Psoas muscle (tissue), 8 donors: ENCODE data around the gene SI. TPM values are rescaled to one million over a fixed set of nuclear protein-coding genes. Genes with fewer than 3 reads are reported as not detected.

Source experiments
- ATAC-seq, 4 donors: fragments of 200-7000 bp; cut with Tn5 transposase; one replicate each; pipeline ENCODE4 v1.9.1; 2020; ENCODE audit warnings: moderate library complexity in 3 of 4, mild to moderate bottlenecking in 2 of 4
- DNase-seq, 2 donors: peaks; one replicate each; pipeline ENCODE4 v3.0.0-alpha.2; 2020
- H3K27ac ChIP-seq: fragments of 200-600 bp; one replicate; pipeline ENCODE4 v1.8.0; 2022
- H3K27me3 ChIP-seq, 3 donors: fragments of 200-600 bp in 1 of 3; one replicate each; pipeline versions ENCODE4 v1.6.1 to v1.8.0; 2013 to 2022; ENCODE audit warnings: low read length in 2 of 3, mild to moderate bottlenecking in 2 of 3, moderate library complexity in 1 of 3; ENCODE audit not compliant: insufficient read depth in 3 of 3
- H3K36me3 ChIP-seq, 2 donors: fragments of 200-600 bp in 1 of 2; one replicate each; pipeline versions ENCODE4 v1.6.1 to v1.8.0; 2013 to 2022; ENCODE audit warnings: low read depth in 1 of 2, mild to moderate bottlenecking in 1 of 2, moderate library complexity in 1 of 2; ENCODE audit not compliant: insufficient read depth in 1 of 2
- H3K4me1 ChIP-seq: fragments of 200-600 bp; one replicate; pipeline ENCODE4 v1.8.0; 2022
- H3K4me3 ChIP-seq: fragments of 200-600 bp; one replicate; pipeline ENCODE4 v1.8.0; 2022; ENCODE audit warnings: mild to moderate bottlenecking
- H3K9me3 ChIP-seq: fragments of 200-600 bp; one replicate; pipeline ENCODE4 v1.8.0; 2022
- WGBS, 3 donors: extraction: QIAGEN DNeasy Blood & Tissue Kit; methylation state at CpG; one replicate each; pipeline versions ENCODE4 v1.1.6 to v1.1.7; 2013; 5-methylcytosine and 5-hydroxymethylcytosine counted together
- intact Hi-C, 2 donors: fragments of 100-400 bp; cut with DNase I; formaldehyde crosslinking; loops; one replicate each; pipeline versions ENCODE4 v1.11.0 to v1.14.2; 2022
- long read RNA-seq, 2 donors: library from polyadenylated mRNA; unstranded; transcript quantifications; one replicate each; pipeline ENCODE4 v2.0.0, GENCODE V29; 2021
- polyA plus RNA-seq, 3 donors: library from polyadenylated mRNA; stranded (reverse); fragments of 200-250 nt; gene quantifications; one replicate each; pipeline ENCODE4 v1.2.3, GENCODE V29; 2013
- total RNA-seq, 4 donors: library from RNA; stranded (reverse); fragmentation: NEBNext Ultra II Directional in 2 of 4; extraction: Animal tissue kit (Norgen Biotek cat#: 25700) in 2 of 4; gene quantifications; one replicate each; pipeline versions ENCODE4 v1.2.1 to v1.2.4, GENCODE V29; 2021 to 2023
- TF ChIP-seq, protein P1 (sequence below): fragments of 200-600 bp; IDR thresholded peaks from one replicate; pipeline ENCODE4 v1.8.0; 2022; ENCODE audit warnings: antibody characterized with exemption
- donor health status: healthy with polysubstance abuse.
- donor health status: DM: no; HTN: no; CAD: no; lungs with moderate emphysema.
- donor health status: Bipolar disorder and iron deficiency.
- donor health status: healthy.
- donor health status: DM: yes; HTN: yes; CAD: no.
- donor health status: DM: no; HTN: no; CAD: no.
- donor health status: DM: no; HTN: no; CAD: no.
- donor health status: DM: yes; HTN: yes; CAD: no.

SI gene
- total RNA-seq (not detected), polyA plus RNA-seq (under 1 TPM in 2 of 3 donors, not detected in 1; 0.01 to 0.27 TPM)
- long read RNA-seq, donor 1 = 0 reads
- long read RNA-seq, donor 2 = 0 reads

DNA sequence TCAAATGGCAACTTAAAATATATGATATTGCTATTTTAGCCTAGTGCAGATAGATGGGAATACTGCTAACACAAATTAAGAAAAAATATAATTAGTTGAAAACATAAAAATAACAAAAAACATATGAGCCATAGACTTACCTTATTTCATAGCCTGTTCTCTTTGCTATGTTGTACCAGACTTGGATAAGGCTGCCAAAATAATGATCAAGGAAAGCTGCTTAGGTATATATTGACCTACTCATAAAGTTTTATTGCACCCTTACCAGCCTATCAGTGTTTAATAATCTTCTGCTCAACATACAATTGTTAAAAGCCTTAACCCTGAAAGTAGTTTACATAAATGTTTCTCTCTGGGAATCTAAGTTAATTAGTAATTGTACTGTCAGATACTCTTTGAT is at the start of gene SI:
Gene SI (minus strand): TSS at position 204 of the 400 bp plus-strand sequence. CDS start 2,484 bp downstream, outside the sequence.
- ATAC-seq (no peak), DNase-seq (no peak)
- Histone ChIP-seq H3K27me3 (no peaks in the 10 kb centered on the region), H3K4me1 (no peaks in the 10 kb centered on the region), H3K4me3 (no peak within 1 kb of the TSS), H3K36me3 (no peaks in the 10 kb centered on the region), H3K9me3 (no peaks in the 10 kb centered on the region), H3K27ac (no peak within 1 kb of the TSS)
- intact Hi-C loops = no loop called here
- TF ChIP-seq, protein P1, sequence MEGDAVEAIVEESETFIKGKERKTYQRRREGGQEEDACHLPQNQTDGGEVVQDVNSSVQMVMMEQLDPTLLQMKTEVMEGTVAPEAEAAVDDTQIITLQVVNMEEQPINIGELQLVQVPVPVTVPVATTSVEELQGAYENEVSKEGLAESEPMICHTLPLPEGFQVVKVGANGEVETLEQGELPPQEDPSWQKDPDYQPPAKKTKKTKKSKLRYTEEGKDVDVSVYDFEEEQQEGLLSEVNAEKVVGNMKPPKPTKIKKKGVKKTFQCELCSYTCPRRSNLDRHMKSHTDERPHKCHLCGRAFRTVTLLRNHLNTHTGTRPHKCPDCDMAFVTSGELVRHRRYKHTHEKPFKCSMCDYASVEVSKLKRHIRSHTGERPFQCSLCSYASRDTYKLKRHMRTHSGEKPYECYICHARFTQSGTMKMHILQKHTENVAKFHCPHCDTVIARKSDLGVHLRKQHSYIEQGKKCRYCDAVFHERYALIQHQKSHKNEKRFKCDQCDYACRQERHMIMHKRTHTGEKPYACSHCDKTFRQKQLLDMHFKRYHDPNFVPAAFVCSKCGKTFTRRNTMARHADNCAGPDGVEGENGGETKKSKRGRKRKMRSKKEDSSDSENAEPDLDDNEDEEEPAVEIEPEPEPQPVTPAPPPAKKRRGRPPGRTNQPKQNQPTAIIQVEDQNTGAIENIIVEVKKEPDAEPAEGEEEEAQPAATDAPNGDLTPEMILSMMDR = no peak

DNA sequence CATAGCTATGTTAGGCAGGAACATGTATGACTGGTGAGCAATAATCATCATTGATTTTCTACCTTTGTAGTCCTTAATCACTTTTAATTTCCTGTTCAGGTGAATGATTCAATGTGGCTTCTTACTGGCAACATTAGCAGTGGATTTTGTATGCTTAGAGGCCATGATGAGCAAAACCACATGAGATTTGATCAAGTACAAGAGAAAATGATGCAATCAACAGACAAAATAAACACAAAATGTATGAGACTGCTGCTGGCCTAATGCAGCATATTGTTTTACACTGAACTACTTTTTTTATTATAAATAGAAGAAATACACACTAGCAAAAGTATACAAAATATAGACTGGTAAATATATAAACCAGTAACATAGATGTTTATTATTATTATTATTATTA is 47.5 kb upstream of the SI start:
- H3K27ac ChIP-seq = no peak overlapping the region
- DNase-seq = no peak
- no peaks in the 10 kb centered on the region for H3K9me3 ChIP-seq
- H3K4me3 ChIP-seq = no peak overlapping the region
- no peaks in the 10 kb centered on the region for H3K36me3 ChIP-seq
- H3K27me3 ChIP-seq = no peaks in the 10 kb centered on the region
- TF ChIP-seq, protein P1 = no peak
- ATAC-seq = no peak
- intact Hi-C loops = no loop called here
- H3K4me1 ChIP-seq = no peaks in the 10 kb centered on the region

DNA sequence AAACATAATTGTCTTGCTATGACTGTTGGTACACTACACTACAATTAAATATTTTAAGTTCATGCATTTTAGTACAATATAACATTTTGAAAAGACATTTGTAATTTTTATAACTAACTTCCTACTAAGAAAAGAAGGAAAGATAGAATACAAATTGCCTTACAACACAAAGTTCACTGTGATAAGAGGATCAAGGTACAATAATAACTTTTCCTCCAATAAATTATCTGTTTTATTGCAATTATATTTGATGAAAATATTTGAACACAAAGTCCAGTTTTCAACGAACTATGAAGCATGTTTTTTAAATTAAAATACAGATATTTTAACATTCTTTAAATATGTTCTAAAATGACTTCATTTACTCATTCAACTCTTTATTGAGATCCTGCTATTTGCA is 33.1 kb upstream of the SI start:
- TF ChIP-seq, protein P1 = no peak
- intact Hi-C loops = no loop called here
- Histone ChIP-seq H3K27me3 (no peaks in the 10 kb centered on the region), H3K36me3 (no peaks in the 10 kb centered on the region), H3K4me3 (no peak overlapping the region), H3K4me1 (no peaks in the 10 kb centered on the region), H3K9me3 (no peaks in the 10 kb centered on the region), H3K27ac (no peak overlapping the region)
- no peak for ATAC-seq
- no peak for DNase-seq
- 50 to 54% (median 52%) methylated on average over 1 of the region's 1 CpG for WGBS, 3 donors

DNA sequence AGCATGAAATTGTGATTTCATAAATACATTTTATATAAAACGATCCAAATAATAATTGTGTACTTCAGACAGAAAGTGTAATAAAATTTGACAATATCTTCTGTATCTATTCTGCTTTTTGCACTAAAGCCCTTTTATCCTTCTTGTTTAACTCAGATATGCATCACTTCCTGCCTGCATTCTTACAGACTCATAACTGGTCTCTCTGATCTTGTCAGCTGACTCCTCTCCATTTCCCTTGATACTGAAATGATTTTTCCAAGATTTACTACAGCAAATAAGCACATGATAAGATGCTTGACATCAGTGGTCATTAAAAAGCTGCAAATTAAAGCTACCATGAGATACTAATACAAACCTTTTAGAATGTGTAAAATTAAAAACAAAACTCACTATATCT is 25.3 kb upstream of the SI start:
- DNase-seq (no peak), ATAC-seq (no peak)
- TF ChIP-seq, protein P1 = no peak
- no peaks in the 10 kb centered on the region for H3K27me3 ChIP-seq
- no peak overlapping the region for H3K27ac ChIP-seq
- H3K4me1 ChIP-seq = no peaks in the 10 kb centered on the region
- no peaks in the 10 kb centered on the region for H3K9me3 ChIP-seq
- H3K4me3 ChIP-seq = no peak overlapping the region
- intact Hi-C loops = no loop called here
- WGBS, 3 donors = 61 to 82% (median 73%) methylated on average over 1 of the region's 1 CpG
- H3K36me3 ChIP-seq = no peaks in the 10 kb centered on the region

DNA sequence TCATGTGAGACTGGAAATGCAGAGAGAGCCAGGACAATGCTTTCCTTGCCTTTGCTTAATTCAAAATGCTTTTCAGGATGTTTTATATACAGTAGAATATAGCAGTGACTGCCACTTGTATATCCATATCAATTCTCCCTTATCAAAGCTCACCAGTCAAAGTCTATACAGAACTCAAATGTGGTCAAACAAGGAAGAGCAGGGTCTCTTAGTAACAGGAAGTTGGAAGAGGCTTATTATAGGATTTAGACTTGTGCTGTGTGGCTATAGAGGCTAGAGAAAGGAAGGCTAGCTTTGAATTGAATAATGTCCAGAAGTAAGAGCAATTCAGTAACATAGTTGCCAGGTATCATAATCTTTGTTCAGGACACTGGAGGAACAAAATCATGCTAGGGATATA is 4.4 kb upstream of the SI start:
- no peaks in the 10 kb centered on the region for H3K27me3 ChIP-seq
- TF ChIP-seq, protein P1 = no peak
- H3K9me3 ChIP-seq = no peaks in the 10 kb centered on the region
- no peaks in the 10 kb centered on the region for H3K4me1 ChIP-seq
- H3K4me3 ChIP-seq = no peak overlapping the region
- ATAC-seq (no peak), DNase-seq (no peak)
- no peaks in the 10 kb centered on the region for H3K36me3 ChIP-seq
- H3K27ac ChIP-seq = no peak overlapping the region
- intact Hi-C loops = no loop called here
